Endodermal cell (in vitro differentiated cells): ENCODE results near the gene MYO1A. TPM values are rescaled to one million over a fixed set of nuclear protein-coding genes. Genes with fewer than 3 reads are reported as not detected.
A peak's percentile ranks its signal among the peaks of the same experiment; 100 is the strongest.

Experiments used
- DNase-seq: peaks from one replicate; pipeline ENCODE4 v3.0.0-alpha.2; 2017
- H3K27ac ChIP-seq: 2 replicates; pipeline ENCODE4 v1.5.1; 2013; ENCODE audit warnings: mild to moderate bottlenecking, low read depth, low read length, moderate library complexity
- H3K27me3 ChIP-seq: 2 replicates; pipeline ENCODE4 v1.6.1; 2013; ENCODE audit warnings: mild to moderate bottlenecking, low read length, moderate library complexity; ENCODE audit not compliant: insufficient read depth, control insufficient read depth, poor library complexity, severe bottlenecking
- H3K36me3 ChIP-seq: 2 replicates; pipeline ENCODE4 v1.7.0; 2013; ENCODE audit warnings: mild to moderate bottlenecking, low read length, moderate library complexity; ENCODE audit not compliant: control insufficient read depth, insufficient read depth
- H3K4me1 ChIP-seq: one replicate; pipeline ENCODE4 v1.7.0; 2013; ENCODE audit warnings: low read length; ENCODE audit not compliant: control insufficient read depth, insufficient read depth
- H3K4me3 ChIP-seq: 2 replicates; pipeline ENCODE4 v1.5.1; 2013; ENCODE audit warnings: mild to moderate bottlenecking, low read length, moderate library complexity
- H3K9ac ChIP-seq: 2 replicates; pipeline ENCODE4 v1.6.1; 2013; ENCODE audit warnings: mild to moderate bottlenecking, low read length, moderate library complexity; ENCODE audit not compliant: poor library complexity, severe bottlenecking; ENCODE audit errors: extremely low read depth
- H3K9me3 ChIP-seq: 2 replicates; pipeline ENCODE4 v1.6.1; 2013; ENCODE audit warnings: mild to moderate bottlenecking, low read length, moderate library complexity; ENCODE audit not compliant: control insufficient read depth
- H3K27ac Mint-ChIP-seq: 2 replicates; pipeline ENCODE4 v1.8.0; 2020; ENCODE audit warnings: mixed read lengths
- H3K27me3 Mint-ChIP-seq: 2 replicates; pipeline ENCODE4 v1.8.0; 2021; ENCODE audit warnings: mild to moderate bottlenecking, mixed read lengths; ENCODE audit not compliant: insufficient read depth
- H3K36me3 Mint-ChIP-seq: 2 replicates; pipeline ENCODE4 v1.8.0; 2020; ENCODE audit warnings: low read depth, mixed read lengths
- H3K4me1 Mint-ChIP-seq: 2 replicates; pipeline ENCODE4 v1.8.0; 2020; ENCODE audit warnings: mixed read lengths
- H3K4me3 Mint-ChIP-seq: 2 replicates; pipeline ENCODE4 v1.8.0; 2020; ENCODE audit warnings: mild to moderate bottlenecking, moderate library complexity, mixed read lengths
- H3K9me3 Mint-ChIP-seq: 2 replicates; pipeline ENCODE4 v1.8.0; 2020; ENCODE audit warnings: mild to moderate bottlenecking, mixed read lengths
- WGBS, 2 experiments: methylation state at CpG; one replicate each; pipeline versions ENCODE4 v1.1.5 to v1.1.7; 2013; ENCODE audit warnings: missing lambda C conversion rate in 2 of 2, mixed read lengths in 1 of 2; ENCODE audit not compliant: insufficient coverage in 1 of 2, insufficient read length in 1 of 2; 5-methylcytosine and 5-hydroxymethylcytosine counted together
- total RNA-seq, 2 donors: library from RNA; stranded (reverse); fragmentation: NEBNext Ultra II Directional in 1 of 2; extraction: Animal tissue kit (Norgen Biotek cat#: 25700) in 1 of 2; gene quantifications; 2 replicates in 1 of 2; 3 replicates in 1 of 2; pipeline ENCODE4 v1.2.1, GENCODE V29; 2021
- TF ChIP-seq, protein P1 (sequence below): fragments of 200-600 bp; sonication (generic); conservative IDR thresholded peaks from 2 replicates; pipeline ENCODE4 v1.5.0; 2021; ENCODE audit warnings: antibody characterized with exemption, mild to moderate bottlenecking

The MYO1A gene
- total RNA-seq, 2 donors from 2014 or later, result 0.77 to 1.7 TPM

DNA sequence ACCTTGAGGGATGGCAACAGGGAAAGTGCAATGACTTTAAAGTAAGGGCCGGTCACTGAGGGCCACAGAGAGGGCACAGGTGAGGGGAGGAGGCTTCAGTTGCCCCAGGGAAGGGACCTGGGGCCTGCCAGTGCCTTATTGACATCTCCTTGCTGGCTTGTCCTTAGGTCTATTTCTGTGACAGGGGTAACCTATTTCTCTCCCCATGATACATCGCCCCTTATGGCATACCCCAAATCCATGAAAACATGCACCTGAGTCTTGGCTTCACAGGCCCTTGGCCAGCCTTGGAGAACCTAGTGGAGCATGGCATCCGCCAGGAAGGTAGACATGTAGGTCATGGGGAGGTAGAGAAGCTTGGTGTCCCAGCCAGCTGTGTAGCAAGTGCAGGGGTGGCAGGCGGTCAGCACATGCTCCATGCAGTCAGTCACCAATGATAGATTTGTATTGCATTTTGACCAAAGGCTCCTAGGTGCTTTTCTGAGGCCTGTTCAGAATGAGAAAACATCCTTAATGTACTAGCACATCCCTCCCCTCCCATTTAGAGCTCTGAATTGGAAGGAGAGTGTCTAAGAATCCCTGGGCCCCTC is 68.9 kb downstream of the MYO1A start:
- no peak overlapping the region for H3K9ac ChIP-seq
- Mint-ChIP-seq H3K4me1 (no peaks in the 10 kb centered on the region), H3K4me3 (no peak overlapping the region), H3K27me3 (no peaks in the 10 kb centered on the region), H3K27ac (no peak overlapping the region), H3K36me3 (no peaks in the 10 kb centered on the region), H3K9me3 (no peaks in the 10 kb centered on the region)
- no peaks in the 10 kb centered on the region for H3K4me1 ChIP-seq
- H3K36me3 ChIP-seq, result no peaks in the 10 kb centered on the region
- DNase-seq, result no peak
- TF ChIP-seq, protein P1, sequence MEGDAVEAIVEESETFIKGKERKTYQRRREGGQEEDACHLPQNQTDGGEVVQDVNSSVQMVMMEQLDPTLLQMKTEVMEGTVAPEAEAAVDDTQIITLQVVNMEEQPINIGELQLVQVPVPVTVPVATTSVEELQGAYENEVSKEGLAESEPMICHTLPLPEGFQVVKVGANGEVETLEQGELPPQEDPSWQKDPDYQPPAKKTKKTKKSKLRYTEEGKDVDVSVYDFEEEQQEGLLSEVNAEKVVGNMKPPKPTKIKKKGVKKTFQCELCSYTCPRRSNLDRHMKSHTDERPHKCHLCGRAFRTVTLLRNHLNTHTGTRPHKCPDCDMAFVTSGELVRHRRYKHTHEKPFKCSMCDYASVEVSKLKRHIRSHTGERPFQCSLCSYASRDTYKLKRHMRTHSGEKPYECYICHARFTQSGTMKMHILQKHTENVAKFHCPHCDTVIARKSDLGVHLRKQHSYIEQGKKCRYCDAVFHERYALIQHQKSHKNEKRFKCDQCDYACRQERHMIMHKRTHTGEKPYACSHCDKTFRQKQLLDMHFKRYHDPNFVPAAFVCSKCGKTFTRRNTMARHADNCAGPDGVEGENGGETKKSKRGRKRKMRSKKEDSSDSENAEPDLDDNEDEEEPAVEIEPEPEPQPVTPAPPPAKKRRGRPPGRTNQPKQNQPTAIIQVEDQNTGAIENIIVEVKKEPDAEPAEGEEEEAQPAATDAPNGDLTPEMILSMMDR, result no peak
- no peak overlapping the region for H3K27ac ChIP-seq
- no peak overlapping the region for H3K4me3 ChIP-seq
- no peaks in the 10 kb centered on the region for H3K27me3 ChIP-seq
- 91 to 100% methylated on average over 4 of the region's 4 CpGs for WGBS, 2 experiments
- no peaks in the 10 kb centered on the region for H3K9me3 ChIP-seq

DNA sequence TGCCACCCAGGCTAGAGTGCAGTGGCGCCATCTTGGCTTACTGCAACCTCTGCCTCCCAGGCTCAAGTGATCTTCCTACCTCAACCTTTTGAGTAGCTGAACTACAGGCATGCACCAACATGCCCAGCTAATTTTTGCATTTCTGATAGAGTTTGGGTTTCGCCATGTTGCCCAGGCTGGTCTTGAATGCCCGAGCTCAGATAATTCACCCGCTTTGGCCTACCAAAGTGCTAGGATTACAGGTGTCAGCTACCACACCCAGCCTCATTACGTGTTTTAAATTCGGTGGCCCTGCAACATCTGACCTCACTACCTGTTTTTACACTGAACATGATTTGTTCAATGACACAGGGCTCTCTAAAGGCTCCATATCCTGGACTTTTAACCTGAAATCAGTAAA is 69.7 kb downstream of the MYO1A start:
- H3K4me1 ChIP-seq, result no peaks in the 10 kb centered on the region
- H3K4me1 Mint-ChIP-seq, result no peaks in the 10 kb centered on the region
- no peak overlapping the region for H3K9ac ChIP-seq
- no peaks in the 10 kb centered on the region for H3K27me3 ChIP-seq
- WGBS, 2 experiments, result 89 to 93% methylated on average over 6 of the region's 6 CpGs
- no peak overlapping the region for H3K27ac Mint-ChIP-seq
- no peaks in the 10 kb centered on the region for H3K36me3 Mint-ChIP-seq
- no peaks in the 10 kb centered on the region for H3K9me3 Mint-ChIP-seq
- TF ChIP-seq, protein P1, result no peak
- H3K27ac ChIP-seq, result no peak overlapping the region
- H3K9me3 ChIP-seq, result no peaks in the 10 kb centered on the region
- no peak overlapping the region for H3K4me3 Mint-ChIP-seq
- DNase-seq, result peak; percentile 22
- H3K27me3 Mint-ChIP-seq, result no peaks in the 10 kb centered on the region
- no peak overlapping the region for H3K4me3 ChIP-seq
- H3K36me3 ChIP-seq, result no peaks in the 10 kb centered on the region

DNA sequence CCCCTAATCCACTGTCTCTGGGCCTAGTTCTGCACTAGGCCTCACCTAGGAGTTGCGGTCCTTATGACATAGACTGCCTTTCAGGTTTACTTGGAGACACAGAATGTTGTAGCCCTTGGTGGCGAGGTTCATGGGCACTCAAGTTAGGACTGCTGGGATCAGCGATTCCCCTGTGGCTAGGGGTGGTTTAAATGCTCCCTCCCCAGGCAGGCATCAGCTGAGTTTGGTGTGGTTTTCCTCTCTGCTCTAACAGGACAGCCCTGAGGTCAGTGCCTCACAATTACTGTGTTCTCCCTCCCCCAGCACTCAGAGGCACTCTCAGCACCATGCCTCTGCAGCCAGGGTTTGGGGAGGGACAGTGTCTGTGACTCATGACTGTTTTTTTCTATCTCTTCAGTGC is 70.3 kb downstream of the MYO1A start:
- H3K36me3 ChIP-seq, result no peaks in the 10 kb centered on the region
- H3K27ac ChIP-seq, result no peak overlapping the region
- H3K27me3 ChIP-seq, result no peaks in the 10 kb centered on the region
- no peaks in the 10 kb centered on the region for H3K4me1 ChIP-seq
- Mint-ChIP-seq H3K4me1 (no peaks in the 10 kb centered on the region), H3K36me3 (no peaks in the 10 kb centered on the region), H3K9me3 (no peaks in the 10 kb centered on the region), H3K27me3 (no peaks in the 10 kb centered on the region), H3K27ac (no peak overlapping the region), H3K4me3 (no peak overlapping the region)
- no peak overlapping the region for H3K9ac ChIP-seq
- H3K9me3 ChIP-seq, result no peaks in the 10 kb centered on the region
- TF ChIP-seq, protein P1, result no peak
- DNase-seq, result peak; percentile 26
- 85 to 100% methylated on average over 3 of the region's 3 CpGs for WGBS, 2 experiments
- H3K4me3 ChIP-seq, result no peak overlapping the region

Other genes starting within 250 kb of the MYO1A start
- not detected for gene SDR9C7, start 115.7 kb downstream of the MYO1A start, total RNA-seq
- 1 to 10 TPM; 1.1 to 3.0 TPM for gene RDH16, start 92.5 kb downstream of the MYO1A start, total RNA-seq
- gene ZBTB39, start 43.6 kb downstream of the MYO1A start, total RNA-seq, result 10 to 100 TPM; 22.1 to 25.7 TPM
- gene TAC3, start 33.6 kb downstream of the MYO1A start, total RNA-seq, result 1 to 10 TPM; 1.8 to 5.4 TPM
- gene NEMP1, start 28.7 kb upstream of the MYO1A start, total RNA-seq, result 10 to 100 TPM; 36.3 to 52.6 TPM
- gene NAB2, start 39.0 kb upstream of the MYO1A start, total RNA-seq, result 10 to 100 TPM; 13.5 to 21.7 TPM
- gene STAT6, start 61.2 kb upstream of the MYO1A start, total RNA-seq, result 100 to 1,000 TPM in 1 of 2 donors, 10 to 100 TPM in 1; 60.2 to 102 TPM
- gene LRP1, start 78.4 kb upstream of the MYO1A start, total RNA-seq, result 10 to 100 TPM; 74.5 to 87.7 TPM
- not detected for gene LRP1-AS, start 97.5 kb upstream of the MYO1A start, total RNA-seq
- gene NXPH4, start 166.7 kb upstream of the MYO1A start, total RNA-seq, result 1 to 10 TPM in 1 of 2 donors, under 1 TPM in 1; 0.31 to 1.1 TPM
- 100 to 1,000 TPM in 1 of 2 donors, 10 to 100 TPM in 1; 76.7 to 134 TPM for gene SHMT2, start 179.6 kb upstream of the MYO1A start, total RNA-seq
- gene STAC3, start 201.1 kb upstream of the MYO1A start, total RNA-seq, result 1 to 10 TPM; 5.9 to 6.8 TPM